ENCODE data around the gene HLA-DQA1.

DNA sequence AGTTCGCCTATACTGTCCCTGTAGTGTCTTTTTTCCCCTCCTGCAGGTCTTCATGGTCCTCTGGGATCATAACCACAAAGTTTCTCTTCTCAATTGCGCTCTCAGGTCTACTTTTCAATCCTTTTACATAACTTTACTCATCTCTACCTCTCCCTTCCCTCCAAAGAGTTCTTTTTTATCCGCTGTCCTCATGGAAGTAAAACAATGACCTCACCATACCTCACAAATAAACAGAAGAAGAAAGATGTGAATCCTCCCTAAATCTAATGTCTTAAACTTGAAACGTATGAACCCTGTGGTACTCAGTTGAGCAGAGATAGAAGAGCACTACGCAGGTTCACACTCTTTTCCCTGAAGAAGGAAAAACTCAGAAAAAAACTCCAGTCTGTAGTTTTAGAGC, 12.1 kb upstream of the HLA-DQA1 start:
- no peak for TF ChIP-seq ZNF384 (IDR thresholded peaks at IDR 0.05)
- TF ChIP-seq ARNT (IDR thresholded peaks at IDR 0.05) = no peak
- no peak for TF ChIP-seq SP1 (IDR thresholded peaks at IDR 0.05)
- TF ChIP-seq, protein P1, sequence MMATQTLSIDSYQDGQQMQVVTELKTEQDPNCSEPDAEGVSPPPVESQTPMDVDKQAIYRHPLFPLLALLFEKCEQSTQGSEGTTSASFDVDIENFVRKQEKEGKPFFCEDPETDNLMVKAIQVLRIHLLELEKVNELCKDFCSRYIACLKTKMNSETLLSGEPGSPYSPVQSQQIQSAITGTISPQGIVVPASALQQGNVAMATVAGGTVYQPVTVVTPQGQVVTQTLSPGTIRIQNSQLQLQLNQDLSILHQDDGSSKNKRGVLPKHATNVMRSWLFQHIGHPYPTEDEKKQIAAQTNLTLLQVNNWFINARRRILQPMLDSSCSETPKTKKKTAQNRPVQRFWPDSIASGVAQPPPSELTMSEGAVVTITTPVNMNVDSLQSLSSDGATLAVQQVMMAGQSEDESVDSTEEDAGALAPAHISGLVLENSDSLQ (IDR thresholded peaks at IDR 0.05) = no peak
- no peak for TF ChIP-seq NFRKB (IDR thresholded peaks at IDR 0.05)
- no peak for TF ChIP-seq SUZ12 (IDR thresholded peaks at IDR 0.05)

Data from HEK293T (cell line).